Lower leg skin (tissue), 3 donors: Measurements from ENCODE around the gene DIS3L2.

ENCODE experiments used
- CTCF ChIP-seq, 3 donors: fragments of 450-650 bp; IDR thresholded peaks; one replicate each; pipeline ENCODE4 v1.5.1; 2016; ENCODE audit warnings: antibody characterized with exemption in 3 of 3, mild to moderate bottlenecking in 3 of 3, moderate library complexity in 2 of 3
- POLR2A ChIP-seq, 2 donors: fragments of 450-650 bp; IDR thresholded peaks; one replicate each; pipeline ENCODE4 v1.6.1; 2016 to 2017; ENCODE audit warnings: antibody characterized with exemption in 2 of 2, mild to moderate bottlenecking in 1 of 2, moderate library complexity in 1 of 2

GRCh38 chr2:232342635-232343565 lies 381.4 kb downstream of the DIS3L2 start:
- TF ChIP-seq CTCF (IDR thresholded peaks at IDR 0.05) (no peak), POLR2A (IDR thresholded peaks at IDR 0.05) (no peak)
